ENCODE measurements around the gene PNLIP.

Gene PNLIP

GRCh38 chr10:116574797-116575196 lies 29.1 kb downstream of the PNLIP start:
- DNase-seq (ENCODE audit: low read depth in 2 of 2), result no peak

- DNase-seq (ENCODE audit: low read depth in 2 of 2), result no peak
These were observed 42.3 kb downstream of the PNLIP start for GRCh38 chr10:116587878-116588591.

- no peak for DNase-seq (ENCODE audit: low read depth in 2 of 2)
These were observed 43.3 kb downstream of the PNLIP start for GRCh38 chr10:116588995-116589394.

- DNase-seq (ENCODE audit: low read depth in 2 of 2), result no peak
These were observed 44.2 kb downstream of the PNLIP start for GRCh38 chr10:116589926-116590325.

- DNase-seq (ENCODE audit: low read depth in 2 of 2), result no peak
These were observed 45.1 kb downstream of the PNLIP start, which contains the start of gene PNLIPRP1 for GRCh38 chr10:116590590-116591444. PNLIPRP1 (plus strand) TSS chr10:116590959; CDS start chr10:116591130, 171 bp downstream.

GRCh38 chr10:116593139-116593740 lies 47.5 kb downstream of the PNLIP start:
- DNase-seq (ENCODE audit: low read depth in 2 of 2), result no peak

GRCh38 chr10:116594525-116595035 lies 48.8 kb downstream of the PNLIP start:
- DNase-seq (ENCODE audit: low read depth in 2 of 2), result no peak

- DNase-seq (ENCODE audit: low read depth in 2 of 2), result no peak
These were observed 50.3 kb downstream of the PNLIP start for GRCh38 chr10:116596062-116596461.

- DNase-seq (ENCODE audit: low read depth in 2 of 2), result no peak
These were observed 51.8 kb downstream of the PNLIP start for GRCh38 chr10:116597543-116597942.

- DNase-seq (ENCODE audit: low read depth in 2 of 2), result no peak
These were observed 52.6 kb downstream of the PNLIP start for GRCh38 chr10:116598329-116598728.

GRCh38 chr10:116599991-116600390 lies 54.3 kb downstream of the PNLIP start:
- no peak for DNase-seq (ENCODE audit: low read depth in 2 of 2)

GRCh38 chr10:116602648-116603400 lies 57.1 kb downstream of the PNLIP start:
- no peak for DNase-seq (ENCODE audit: low read depth in 2 of 2)

- DNase-seq (ENCODE audit: low read depth in 2 of 2), result no peak
These were observed 60.3 kb downstream of the PNLIP start for GRCh38 chr10:116606061-116606483.

GRCh38 chr10:116607336-116607735 lies 61.6 kb downstream of the PNLIP start:
- no peak for DNase-seq (ENCODE audit: low read depth in 2 of 2)

GRCh38 chr10:116608686-116609594 lies 63.2 kb downstream of the PNLIP start:
- DNase-seq (ENCODE audit: low read depth in 2 of 2), result no peak

GRCh38 chr10:116610443-116611152 lies 64.9 kb downstream of the PNLIP start:
- DNase-seq (ENCODE audit: low read depth in 2 of 2), result no peak

- DNase-seq (ENCODE audit: low read depth in 2 of 2), result no peak
These were observed 65.4 kb downstream of the PNLIP start for GRCh38 chr10:116611153-116611545.

GRCh38 chr10:116612107-116612769 lies 66.5 kb downstream of the PNLIP start:
- DNase-seq (ENCODE audit: low read depth in 2 of 2), result no peak

GRCh38 chr10:116613471-116613870 lies 67.7 kb downstream of the PNLIP start:
- no peak for DNase-seq (ENCODE audit: low read depth in 2 of 2)

All from stimulated activated CD4-positive, alpha-beta T cell treated with anti-CD3 and anti-CD28 coated beads, Interleukin-4, amount 100 ng/mL, for 48 hours (primary cell).